ENCODE data around the gene MEPCE. TPM values are rescaled to one million over a fixed set of nuclear protein-coding genes. Genes with fewer than 3 reads are reported as not detected.

Gene MEPCE
- total and polyA plus RNA-seq, 3 experiments from 2014 or later: 13.6 to 78.8 (median 75.9) TPM

GRCh38 chr7:100413889-100414288 lies 15.7 kb upstream of the MEPCE start:
- no peak overlapping the region for H3K27ac ChIP-seq (ENCODE audit: low read depth, low read length)
- H3K4me3 Mint-ChIP-seq: no peak overlapping the region
- CTCF ChIA-PET: interaction anchor here (1.6 kb wide), 1 partner anchor 37 kb away, joined by 4 read pairs; no protein-coding TSS in a partner anchor
- POLR2A ChIA-PET: no interaction called here
- DNase-seq: no peak
- peaks cover 3% of the 10 kb centered on the region for H3K27me3 ChIP-seq (ENCODE audit: insufficient read depth, low read length, poor library complexity, severe bottlenecking)
- no peaks in the 10 kb centered on the region for H3K4me1 Mint-ChIP-seq
- H3K9me3 ChIP-seq (ENCODE audit: low read length): no peaks in the 10 kb centered on the region
- H3K36me3 ChIP-seq (ENCODE audit: insufficient read depth, low read length): no peaks in the 10 kb centered on the region
- H3K36me3 Mint-ChIP-seq: peaks cover 0 to 5% (median 4%) of the 10 kb centered on the region in 3 donors
- no peak overlapping the region for H3K4me3 ChIP-seq (ENCODE audit: low read length)
- no peaks in the 10 kb centered on the region for H3K4me1 ChIP-seq (ENCODE audit: insufficient read depth, low read length)
- H3K27ac Mint-ChIP-seq: no peak overlapping the region
- H3K9me3 Mint-ChIP-seq: no peaks in the 10 kb centered on the region
- peaks cover 0 to 3% of the 10 kb centered on the region in 2 donors for H3K27me3 Mint-ChIP-seq

- CTCF ChIA-PET: interaction anchor here (1.6 to 2.3 kb wide), 2 partner anchors 7 to 35 kb away, joined by 4 to 8 read pairs; no protein-coding TSS in a partner anchor
These were observed 14.2 kb upstream of the MEPCE start for GRCh38 chr7:100415448-100415847.

GRCh38 chr7:100418930-100419659 lies 10.5 kb upstream of the MEPCE start:
- Mint-ChIP-seq H3K27me3 (no peaks in the 10 kb centered on the region), H3K9me3 (no peaks in the 10 kb centered on the region), H3K4me1 (no peaks in the 10 kb centered on the region), H3K27ac (peak overlapping the region in 1 of 8 donors; percentile 52), H3K36me3 (peaks cover 0 to 6% (median 5%) of the 10 kb centered on the region in 3 donors), H3K4me3 (peak overlapping the region in 1 of 7 donors; percentile 61)
- POLR2A ChIA-PET: no interaction called here
- Histone ChIP-seq H3K4me3 (ENCODE audit: low read length) (no peak overlapping the region), H3K9me3 (ENCODE audit: low read length) (no peaks in the 10 kb centered on the region), H3K4me1 (ENCODE audit: insufficient read depth, low read length) (no peaks in the 10 kb centered on the region), H3K27ac (ENCODE audit: low read depth, low read length) (no peak overlapping the region), H3K27me3 (ENCODE audit: insufficient read depth, low read length, poor library complexity, severe bottlenecking) (no peaks in the 10 kb centered on the region), H3K36me3 (ENCODE audit: insufficient read depth, low read length) (no peaks in the 10 kb centered on the region)
- no peak for DNase-seq
- CTCF ChIA-PET: interaction anchor here (1.2 kb wide), 1 partner anchor 11 kb away, joined by 4 read pairs; no protein-coding TSS in a partner anchor

More at GRCh38 chr7:100415448-100415847, 14.2 kb upstream of the MEPCE start:
- Mint-ChIP-seq H3K9me3 (no peaks in the 10 kb centered on the region), H3K4me1 (no peaks in the 10 kb centered on the region), H3K27me3 (peaks cover 0 to 3% of the 10 kb centered on the region in 2 donors), H3K36me3 (peaks cover 0 to 5% (median 4%) of the 10 kb centered on the region in 3 donors), H3K27ac (no peak overlapping the region), H3K4me3 (no peak overlapping the region)
- Histone ChIP-seq H3K9me3 (ENCODE audit: low read length) (no peaks in the 10 kb centered on the region), H3K36me3 (ENCODE audit: insufficient read depth, low read length) (no peaks in the 10 kb centered on the region), H3K4me1 (ENCODE audit: insufficient read depth, low read length) (no peaks in the 10 kb centered on the region), H3K4me3 (ENCODE audit: low read length) (no peak overlapping the region), H3K27ac (ENCODE audit: low read depth, low read length) (no peak overlapping the region), H3K27me3 (ENCODE audit: insufficient read depth, low read length, poor library complexity, severe bottlenecking) (no peaks in the 10 kb centered on the region)
- POLR2A ChIA-PET: no interaction called here
- no peak for DNase-seq

GRCh38 chr7:100419660-100420226 lies 9.9 kb upstream of the MEPCE start:
- peak overlapping the region in 1 of 8 donors; percentile 52 for H3K27ac Mint-ChIP-seq
- H3K9me3 Mint-ChIP-seq: no peaks in the 10 kb centered on the region
- ChIA-PET CTCF (interaction anchor here (1.2 kb wide), 1 partner anchor 12 kb away, joined by 4 read pairs; no protein-coding TSS in a partner anchor), POLR2A (no interaction called here)
- DNase-seq: no peak
- no peaks in the 10 kb centered on the region for H3K9me3 ChIP-seq (ENCODE audit: low read length)
- no peak overlapping the region for H3K4me3 Mint-ChIP-seq
- H3K36me3 Mint-ChIP-seq: peaks cover 0 to 6% (median 5%) of the 10 kb centered on the region in 3 donors
- H3K27ac ChIP-seq (ENCODE audit: low read depth, low read length): no peak overlapping the region
- no peak overlapping the region for H3K4me3 ChIP-seq (ENCODE audit: low read length)
- H3K4me1 ChIP-seq (ENCODE audit: insufficient read depth, low read length): no peaks in the 10 kb centered on the region
- no peaks in the 10 kb centered on the region for H3K36me3 ChIP-seq (ENCODE audit: insufficient read depth, low read length)
- H3K27me3 ChIP-seq (ENCODE audit: insufficient read depth, low read length, poor library complexity, severe bottlenecking): no peaks in the 10 kb centered on the region
- no peaks in the 10 kb centered on the region for H3K27me3 Mint-ChIP-seq
- H3K4me1 Mint-ChIP-seq: no peaks in the 10 kb centered on the region

GRCh38 chr7:100423315-100423714 lies 6.3 kb upstream of the MEPCE start:
- peaks cover 6% of the 10 kb centered on the region for H3K4me1 ChIP-seq (ENCODE audit: insufficient read depth, low read length)
- Mint-ChIP-seq H3K36me3 (peaks cover 0 to 2% (median 1%) of the 10 kb centered on the region in 3 donors), H3K4me3 (no peak overlapping the region), H3K4me1 (peaks cover 0 to 6% (median 0%) of the 10 kb centered on the region in 3 donors), H3K27me3 (no peaks in the 10 kb centered on the region), H3K27ac (no peak overlapping the region), H3K9me3 (no peaks in the 10 kb centered on the region)
- POLR2A ChIA-PET: interaction anchor here (0.7 kb wide), 1 partner anchor 240 kb away, joined by 3 read pairs; no protein-coding TSS in a partner anchor
- no peak overlapping the region for H3K4me3 ChIP-seq (ENCODE audit: low read length)
- no peaks in the 10 kb centered on the region for H3K27me3 ChIP-seq (ENCODE audit: insufficient read depth, low read length, poor library complexity, severe bottlenecking)
- no peaks in the 10 kb centered on the region for H3K36me3 ChIP-seq (ENCODE audit: insufficient read depth, low read length)
- no peak overlapping the region for H3K27ac ChIP-seq (ENCODE audit: low read depth, low read length)
- H3K9me3 ChIP-seq (ENCODE audit: low read length): no peaks in the 10 kb centered on the region
- DNase-seq: no peak
- CTCF ChIA-PET: interaction anchor here (0.7 kb wide), 1 partner anchor 399 kb away, joined by 4 read pairs; no protein-coding TSS in a partner anchor

- H3K9me3 Mint-ChIP-seq: peaks cover 0 to 6% (median 5%) of the 10 kb centered on the region in 5 donors
- H3K4me3 Mint-ChIP-seq: no peak overlapping the region
- H3K36me3 Mint-ChIP-seq: peaks cover 0 to 16% (median 2%) of the 10 kb centered on the region in 3 donors
- ChIA-PET CTCF (interaction anchor here (1.0 to 1.2 kb wide), 2 partner anchors 25 to 294 kb away, joined by 4 read pairs; no protein-coding TSS in a partner anchor), POLR2A (no interaction called here)
- H3K9me3 ChIP-seq (ENCODE audit: low read length): no peaks in the 10 kb centered on the region
- no peak for DNase-seq
- H3K36me3 ChIP-seq (ENCODE audit: insufficient read depth, low read length): no peaks in the 10 kb centered on the region
- peaks cover 7 to 19% (median 7%) of the 10 kb centered on the region in 3 donors for H3K4me1 Mint-ChIP-seq
- peaks cover 7% of the 10 kb centered on the region for H3K4me1 ChIP-seq (ENCODE audit: insufficient read depth, low read length)
- H3K27me3 Mint-ChIP-seq: peaks cover 0 to 13% of the 10 kb centered on the region in 2 donors
- no peaks in the 10 kb centered on the region for H3K27me3 ChIP-seq (ENCODE audit: insufficient read depth, low read length, poor library complexity, severe bottlenecking)
- H3K4me3 ChIP-seq (ENCODE audit: low read length): no peak overlapping the region
- peak overlapping the region in 4 of 8 donors; percentile 26 to 89 (median 40) for H3K27ac Mint-ChIP-seq
- no peak overlapping the region for H3K27ac ChIP-seq (ENCODE audit: low read depth, low read length)
These were observed 4.3 kb upstream of the MEPCE start for GRCh38 chr7:100425347-100425746.

GRCh38 chr7:100426516-100426915 lies 3.1 kb upstream of the MEPCE start:
- peaks cover 15 to 30% (median 15%) of the 10 kb centered on the region in 3 donors for H3K4me1 Mint-ChIP-seq
- DNase-seq: no peak
- H3K4me1 ChIP-seq (ENCODE audit: insufficient read depth, low read length): peaks cover 18% of the 10 kb centered on the region
- H3K36me3 ChIP-seq (ENCODE audit: insufficient read depth, low read length): no peaks in the 10 kb centered on the region
- peaks cover 0 to 13% of the 10 kb centered on the region in 2 donors for H3K27me3 Mint-ChIP-seq
- H3K36me3 Mint-ChIP-seq: peaks cover 0 to 22% (median 2%) of the 10 kb centered on the region in 3 donors
- ChIA-PET POLR2A (interaction anchor here (0.7 kb wide), 1 partner anchor 19 kb away, joined by 9 read pairs; no protein-coding TSS in a partner anchor), CTCF (interaction anchor here (1.2 kb wide), 1 partner anchor 24 kb away, joined by 4 read pairs; no protein-coding TSS in a partner anchor)
- no peaks in the 10 kb centered on the region for H3K9me3 ChIP-seq (ENCODE audit: low read length)
- H3K27ac ChIP-seq (ENCODE audit: low read depth, low read length): no peak overlapping the region
- H3K4me3 ChIP-seq (ENCODE audit: low read length): no peak overlapping the region
- H3K27ac Mint-ChIP-seq: no peak overlapping the region
- H3K9me3 Mint-ChIP-seq: peaks cover 0 to 6% (median 5%) of the 10 kb centered on the region in 5 donors
- no peaks in the 10 kb centered on the region for H3K27me3 ChIP-seq (ENCODE audit: insufficient read depth, low read length, poor library complexity, severe bottlenecking)
- H3K4me3 Mint-ChIP-seq: no peak overlapping the region
